K562 (cell line): Measurements from ENCODE around the gene OR2W3. TPM values are rescaled to one million over a fixed set of nuclear protein-coding genes. Genes with fewer than 3 reads are reported as not detected.

Source experiments
- ATF1 ChIP-seq, 2 experiments: fragments of 450-650 bp in 1 of 2; IDR thresholded peaks; 2 replicates each; pipeline ENCODE4 v1.6.1; 2016; ENCODE audit warnings: missing compliant biosample characterization in 1 of 2, missing genetic modification characterization in 1 of 2
- ATF7 ChIP-seq: fragments of 450-650 bp; IDR thresholded peaks from 2 replicates; pipeline ENCODE4 v1.7.1; 2014; ENCODE audit warnings: mild to moderate bottlenecking, moderate library complexity
- E2F3 ChIP-seq: fragments of 250-450 bp; sonication (Bioruptor Pico); IDR thresholded peaks from 2 replicates; pipeline ENCODE4 v1.4.0; 2020; ENCODE audit warnings: mild to moderate bottlenecking
- EHMT2 ChIP-seq: fragments of 450-650 bp; IDR thresholded peaks from 2 replicates; pipeline ENCODE4 v1.6.1; 2018; ENCODE audit warnings: antibody characterized with exemption
- GABPB1 ChIP-seq: sonication (generic); formaldehyde crosslinking; IDR thresholded peaks from 2 replicates; pipeline ENCODE4 v1.8.0; 2022; ENCODE audit warnings: mild to moderate bottlenecking, missing genetic modification reagents
- MAFG ChIP-seq: fragments of 450-650 bp; conservative IDR thresholded peaks from 2 replicates; pipeline ENCODE4 v1.6.1; 2016; ENCODE audit warnings: missing genetic modification characterization, missing compliant biosample characterization
- MAFK ChIP-seq: IDR thresholded peaks from 2 replicates; pipeline ENCODE4 v1.6.1; 2011; ENCODE audit warnings: low read length, improper control_type of control experiment
- MECOM ChIP-seq: fragments of 250-450 bp; sonication (Bioruptor Pico); IDR thresholded peaks from 2 replicates; pipeline ENCODE4 v1.8.0; 2022; ENCODE audit warnings: inconsistent platforms
- MTA1 ChIP-seq: fragments of 450-650 bp; IDR thresholded peaks from 2 replicates; pipeline ENCODE4 v1.6.1; 2017; ENCODE audit warnings: borderline replicate concordance
- RCOR1 ChIP-seq, 2 experiments: IDR thresholded peaks; 2 replicates each; pipeline ENCODE4 v1.6.1; 2012; ENCODE audit warnings: low read depth in 2 of 2, low read length in 2 of 2, borderline replicate concordance in 1 of 2, improper control_type of control experiment in 1 of 2
- SLC30A9 ChIP-seq: fragments of 250-450 bp; sonication (Bioruptor Pico); IDR thresholded peaks from 2 replicates; pipeline ENCODE4 v1.8.0; 2022; ENCODE audit warnings: mild to moderate bottlenecking, moderate library complexity
- ZNF316 ChIP-seq: fragments of 450-650 bp; IDR thresholded peaks from 2 replicates; pipeline ENCODE4 v1.6.1; 2016
- ZNF644 ChIP-seq: fragments of 200-800 bp; sonication (Bioruptor generic); IDR thresholded peaks from 2 replicates; pipeline ENCODE4 v1.6.1; 2016; ENCODE audit warnings: low read depth, missing genetic modification characterization, missing compliant biosample characterization
- polyA plus RNA-seq, 8 experiments: library from polyadenylated mRNA; depleted of rRNA in 4 of 8; stranded (reverse) in 5 of 8; unstranded in 3 of 8; fragments of >200 nt; fragmentation: Nextera tagmentation in 2 of 8; fragmentation: Illumina TruSeq in 1 of 8; extraction: Ambion mirVana in 2 of 8; extraction: Trizol in 1 of 8; gene quantifications; 2 replicates each; pipeline versions ENCODE4 v1.2.1 to v1.2.3, GENCODE V29; 2011 to 2014; ENCODE audit warnings: inconsistent platforms in 1 of 8, missing spikeins in 1 of 8
- total RNA-seq, 7 experiments: library from RNA; depleted of rRNA in 6 of 7; stranded (reverse); fragments of >200 nt in 6 of 7; fragmentation: Illumina TruSeq in 2 of 7; extraction: Trizol in 2 of 7; gene quantifications; 2 replicates each; pipeline versions ENCODE4 v1.2.1 to v1.2.3, GENCODE V29; 2011 to 2021; ENCODE audit warnings: low replicate concordance in 1 of 7
- TF ChIP-seq, protein P1 (sequence below), 2 experiments: fragments of 200-800 bp in 1 of 2; sonication (Bioruptor generic) in 1 of 2; sonication (generic) in 1 of 2; formaldehyde crosslinking in 1 of 2; IDR thresholded peaks in 1 of 2; conservative IDR thresholded peaks in 1 of 2; 2 replicates each; pipeline versions ENCODE4 v1.5.0 to v1.6.1; 2016 to 2020; ENCODE audit warnings: missing compliant biosample characterization in 1 of 2, missing genetic modification characterization in 1 of 2, missing genetic modification reagents in 1 of 2
- TF ChIP-seq, protein P2 (sequence below): fragments of 250-450 bp; sonication (Bioruptor Pico); IDR thresholded peaks from 2 replicates; pipeline ENCODE4 v1.5.0; 2020; ENCODE audit warnings: mild to moderate bottlenecking, borderline replicate concordance
- TF ChIP-seq, protein P3 (sequence below): IDR thresholded peaks from 2 replicates; pipeline ENCODE4 v1.6.1; 2011; ENCODE audit warnings: borderline replicate concordance, low read depth, mild to moderate bottlenecking, moderate library complexity, low read length; ENCODE audit not compliant: insufficient read depth, poor library complexity, severe bottlenecking
- TF ChIP-seq, protein P4 (sequence below), 3 experiments: fragments of 200-800 bp in 1 of 3; fragments of 250-450 bp in 1 of 3; fragments of 450-650 bp in 1 of 3; sonication (Bioruptor Pico) in 1 of 3; sonication (Bioruptor generic) in 1 of 3; formaldehyde crosslinking in 1 of 3; IDR thresholded peaks; 2 replicates each; pipeline versions ENCODE4 v1.6.1 to v1.8.0; 2016 to 2022; ENCODE audit warnings: mild to moderate bottlenecking in 2 of 3, missing genetic modification characterization in 2 of 3, missing compliant biosample characterization in 1 of 3, moderate library complexity in 1 of 3

The OR2W3 gene
- total and polyA plus RNA-seq, 9 of the 15 experiments (the other 6 are each of a cell fraction or from before 2014, with no cell fraction given): 0.67 to 7.6 (median 3.7) TPM

DNA sequence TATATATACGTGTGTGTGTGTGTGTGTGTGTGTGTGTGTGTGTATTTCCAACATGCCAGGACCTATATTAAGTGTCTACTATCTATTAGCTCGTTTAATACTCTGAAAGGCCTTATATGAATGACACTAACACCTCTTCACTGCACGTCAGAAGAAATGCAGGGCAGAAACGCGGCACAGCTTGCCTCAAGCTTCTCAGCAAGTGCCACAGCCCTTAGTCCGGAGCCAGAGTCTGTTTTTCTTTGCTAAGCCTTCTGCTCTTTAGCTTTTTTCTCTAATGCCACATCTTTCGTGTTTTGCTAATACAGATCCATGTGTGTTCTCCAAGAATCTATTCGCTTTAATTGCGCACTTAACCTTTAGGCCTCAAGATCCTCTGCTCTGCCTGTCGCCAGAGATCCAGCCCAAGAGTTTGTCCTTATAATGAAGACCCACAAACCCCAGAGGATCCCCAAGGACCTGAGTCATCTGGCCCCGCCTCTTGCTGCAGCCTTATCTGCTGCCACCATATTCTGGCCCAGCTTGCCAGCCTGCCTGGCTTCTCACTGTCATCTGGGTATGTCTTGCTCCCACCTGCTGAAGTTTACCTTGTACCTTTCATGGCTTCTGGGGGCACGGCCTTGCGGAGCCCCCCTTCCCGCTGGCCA is 40.4 kb upstream of the OR2W3 start (continued):
- TF ChIP-seq, protein P1, sequence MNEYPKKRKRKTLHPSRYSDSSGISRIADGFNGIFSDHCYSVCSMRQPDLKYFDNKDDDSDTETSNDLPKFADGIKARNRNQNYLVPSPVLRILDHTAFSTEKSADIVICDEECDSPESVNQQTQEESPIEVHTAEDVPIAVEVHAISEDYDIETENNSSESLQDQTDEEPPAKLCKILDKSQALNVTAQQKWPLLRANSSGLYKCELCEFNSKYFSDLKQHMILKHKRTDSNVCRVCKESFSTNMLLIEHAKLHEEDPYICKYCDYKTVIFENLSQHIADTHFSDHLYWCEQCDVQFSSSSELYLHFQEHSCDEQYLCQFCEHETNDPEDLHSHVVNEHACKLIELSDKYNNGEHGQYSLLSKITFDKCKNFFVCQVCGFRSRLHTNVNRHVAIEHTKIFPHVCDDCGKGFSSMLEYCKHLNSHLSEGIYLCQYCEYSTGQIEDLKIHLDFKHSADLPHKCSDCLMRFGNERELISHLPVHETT (CRISPR knock-in tag; conservative IDR thresholded peaks at IDR 0.05 in 1 of 2, IDR thresholded peaks at IDR 0.05 in 1 of 2): peak in 1 of 2 experiments; percentile 78; a peak in 2 of 4 replicates
- TF ChIP-seq MECOM (CRISPR knock-in tag) (peak; percentile 48; the same call in 1 of the 2 replicates), MAFG (tag) (peak; percentile 80), ATF1 (CRISPR knock-in tag; IDR thresholded peaks at IDR 0.05) (no peak), ATF1 (tag; IDR thresholded peaks at IDR 0.05) (peak; percentile 46; the same call in 1 of the 2 replicates), ZNF316 (peak; percentile 73), ZNF644 (tag) (0 out of 2 replicates have a peak, but pooled peaks have one; percentile 75), ATF7 (peak; percentile 44; the same call in 1 of the 2 replicates), SLC30A9 (CRISPR knock-in tag) (no peak), RCOR1 (IDR thresholded peaks at IDR 0.05; ENCODE audit: borderline replicate concordance in 1 of 2, low read depth in 2 of 2, low read length in 2 of 2) (peak; percentile 40 to 73; a peak in 3 of 4 replicates), E2F3 (CRISPR knock-in tag) (no peak), MAFK (peak; percentile 82), GABPB1 (no peak), MTA1 (no peak), EHMT2 (peak; percentile 11; the same call in 1 of the 2 replicates)
- TF ChIP-seq, protein P2, sequence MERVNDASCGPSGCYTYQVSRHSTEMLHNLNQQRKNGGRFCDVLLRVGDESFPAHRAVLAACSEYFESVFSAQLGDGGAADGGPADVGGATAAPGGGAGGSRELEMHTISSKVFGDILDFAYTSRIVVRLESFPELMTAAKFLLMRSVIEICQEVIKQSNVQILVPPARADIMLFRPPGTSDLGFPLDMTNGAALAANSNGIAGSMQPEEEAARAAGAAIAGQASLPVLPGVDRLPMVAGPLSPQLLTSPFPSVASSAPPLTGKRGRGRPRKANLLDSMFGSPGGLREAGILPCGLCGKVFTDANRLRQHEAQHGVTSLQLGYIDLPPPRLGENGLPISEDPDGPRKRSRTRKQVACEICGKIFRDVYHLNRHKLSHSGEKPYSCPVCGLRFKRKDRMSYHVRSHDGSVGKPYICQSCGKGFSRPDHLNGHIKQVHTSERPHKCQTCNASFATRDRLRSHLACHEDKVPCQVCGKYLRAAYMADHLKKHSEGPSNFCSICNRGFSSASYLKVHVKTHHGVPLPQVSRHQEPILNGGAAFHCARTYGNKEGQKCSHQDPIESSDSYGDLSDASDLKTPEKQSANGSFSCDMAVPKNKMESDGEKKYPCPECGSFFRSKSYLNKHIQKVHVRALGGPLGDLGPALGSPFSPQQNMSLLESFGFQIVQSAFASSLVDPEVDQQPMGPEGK: no peak
- TF ChIP-seq, protein P3, sequence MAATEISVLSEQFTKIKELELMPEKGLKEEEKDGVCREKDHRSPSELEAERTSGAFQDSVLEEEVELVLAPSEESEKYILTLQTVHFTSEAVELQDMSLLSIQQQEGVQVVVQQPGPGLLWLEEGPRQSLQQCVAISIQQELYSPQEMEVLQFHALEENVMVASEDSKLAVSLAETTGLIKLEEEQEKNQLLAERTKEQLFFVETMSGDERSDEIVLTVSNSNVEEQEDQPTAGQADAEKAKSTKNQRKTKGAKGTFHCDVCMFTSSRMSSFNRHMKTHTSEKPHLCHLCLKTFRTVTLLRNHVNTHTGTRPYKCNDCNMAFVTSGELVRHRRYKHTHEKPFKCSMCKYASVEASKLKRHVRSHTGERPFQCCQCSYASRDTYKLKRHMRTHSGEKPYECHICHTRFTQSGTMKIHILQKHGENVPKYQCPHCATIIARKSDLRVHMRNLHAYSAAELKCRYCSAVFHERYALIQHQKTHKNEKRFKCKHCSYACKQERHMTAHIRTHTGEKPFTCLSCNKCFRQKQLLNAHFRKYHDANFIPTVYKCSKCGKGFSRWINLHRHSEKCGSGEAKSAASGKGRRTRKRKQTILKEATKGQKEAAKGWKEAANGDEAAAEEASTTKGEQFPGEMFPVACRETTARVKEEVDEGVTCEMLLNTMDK: no peak
- TF ChIP-seq, protein P4, sequence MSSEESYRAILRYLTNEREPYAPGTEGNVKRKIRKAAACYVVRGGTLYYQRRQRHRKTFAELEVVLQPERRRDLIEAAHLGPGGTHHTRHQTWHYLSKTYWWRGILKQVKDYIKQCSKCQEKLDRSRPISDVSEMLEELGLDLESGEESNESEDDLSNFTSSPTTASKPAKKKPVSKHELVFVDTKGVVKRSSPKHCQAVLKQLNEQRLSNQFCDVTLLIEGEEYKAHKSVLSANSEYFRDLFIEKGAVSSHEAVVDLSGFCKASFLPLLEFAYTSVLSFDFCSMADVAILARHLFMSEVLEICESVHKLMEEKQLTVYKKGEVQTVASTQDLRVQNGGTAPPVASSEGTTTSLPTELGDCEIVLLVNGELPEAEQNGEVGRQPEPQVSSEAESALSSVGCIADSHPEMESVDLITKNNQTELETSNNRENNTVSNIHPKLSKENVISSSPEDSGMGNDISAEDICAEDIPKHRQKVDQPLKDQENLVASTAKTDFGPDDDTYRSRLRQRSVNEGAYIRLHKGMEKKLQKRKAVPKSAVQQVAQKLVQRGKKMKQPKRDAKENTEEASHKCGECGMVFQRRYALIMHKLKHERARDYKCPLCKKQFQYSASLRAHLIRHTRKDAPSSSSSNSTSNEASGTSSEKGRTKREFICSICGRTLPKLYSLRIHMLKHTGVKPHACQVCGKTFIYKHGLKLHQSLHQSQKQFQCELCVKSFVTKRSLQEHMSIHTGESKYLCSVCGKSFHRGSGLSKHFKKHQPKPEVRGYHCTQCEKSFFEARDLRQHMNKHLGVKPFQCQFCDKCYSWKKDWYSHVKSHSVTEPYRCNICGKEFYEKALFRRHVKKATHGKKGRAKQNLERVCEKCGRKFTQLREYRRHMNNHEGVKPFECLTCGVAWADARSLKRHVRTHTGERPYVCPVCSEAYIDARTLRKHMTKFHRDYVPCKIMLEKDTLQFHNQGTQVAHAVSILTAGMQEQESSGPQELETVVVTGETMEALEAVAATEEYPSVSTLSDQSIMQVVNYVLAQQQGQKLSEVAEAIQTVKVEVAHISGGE (CRISPR knock-in tag; IDR thresholded peaks at IDR 0.05): 0 out of 6 replicates have a peak, but pooled peaks of 1 of the 3 experiments have one; percentile 49
